ENCODE measurements around the gene SCTR.

SCTR gene

GRCh38 chr2:119523952-119524694, at the start of gene SCTR:
Gene SCTR, minus strand, starts transcription at chr2:119524483. Its CDS starts 257 bp downstream, at chr2:119524226.
- no peak for DNase-seq (ENCODE audit: low read depth)

- no peak for DNase-seq (ENCODE audit: low read depth)
These were observed 43.0 kb upstream of the SCTR start for GRCh38 chr2:119567292-119567691.

- no peak for DNase-seq (ENCODE audit: low read depth)
These were observed 41.2 kb upstream of the SCTR start for GRCh38 chr2:119565481-119565880.

GRCh38 chr2:119553687-119554344, 29.5 kb upstream of the SCTR start:
- no peak for DNase-seq (ENCODE audit: low read depth)

GRCh38 chr2:119552902-119553301, 28.6 kb upstream of the SCTR start:
- no peak for DNase-seq (ENCODE audit: low read depth)

GRCh38 chr2:119550856-119551255, 26.6 kb upstream of the SCTR start:
- no peak for DNase-seq (ENCODE audit: low read depth)

- DNase-seq (ENCODE audit: low read depth), result no peak
These were observed 26.1 kb upstream of the SCTR start for GRCh38 chr2:119550346-119550745.

GRCh38 chr2:119549241-119549640, 25.0 kb upstream of the SCTR start:
- DNase-seq (ENCODE audit: low read depth), result peak; percentile 7

GRCh38 chr2:119548516-119549120, 24.3 kb upstream of the SCTR start:
- no peak for DNase-seq (ENCODE audit: low read depth)

GRCh38 chr2:119546447-119546767, 22.1 kb upstream of the SCTR start:
- DNase-seq (ENCODE audit: low read depth), result no peak

GRCh38 chr2:119545754-119546446, 21.6 kb upstream of the SCTR start:
- no peak for DNase-seq (ENCODE audit: low read depth)

GRCh38 chr2:119544939-119545475, 20.7 kb upstream of the SCTR start:
- no peak for DNase-seq (ENCODE audit: low read depth)

- DNase-seq (ENCODE audit: low read depth), result peak; percentile 57
These were observed 20.0 kb upstream of the SCTR start, which contains the start of gene CFAP221 for GRCh38 chr2:119544075-119544938. Gene CFAP221, plus strand, starts transcription at chr2:119544449. Its CDS starts 1,683 bp downstream, at chr2:119546132.

- DNase-seq (ENCODE audit: low read depth), result no peak
These were observed 17.2 kb upstream of the SCTR start for GRCh38 chr2:119541476-119541875.

- no peak for DNase-seq (ENCODE audit: low read depth)
These were observed 13.5 kb upstream of the SCTR start for GRCh38 chr2:119537792-119538191.

GRCh38 chr2:119536707-119537106, 12.4 kb upstream of the SCTR start:
- DNase-seq (ENCODE audit: low read depth), result no peak

- no peak for DNase-seq (ENCODE audit: low read depth)
These were observed 11.9 kb upstream of the SCTR start for GRCh38 chr2:119536211-119536610.

- no peak for DNase-seq (ENCODE audit: low read depth)
These were observed 9.3 kb upstream of the SCTR start for GRCh38 chr2:119533560-119533959.

GRCh38 chr2:119531292-119531691, 7.0 kb upstream of the SCTR start:
- DNase-seq (ENCODE audit: low read depth), result no peak

GRCh38 chr2:119527999-119528398, 3.7 kb upstream of the SCTR start:
- DNase-seq (ENCODE audit: low read depth), result no peak

GRCh38 chr2:119525614-119526013, 1.3 kb upstream of the SCTR start:
- no peak for DNase-seq (ENCODE audit: low read depth)
